CD14-positive monocyte (primary cell): ENCODE data around the gene SUCNR1. TPM values are rescaled to one million over a fixed set of nuclear protein-coding genes. Genes with fewer than 3 reads are reported as not detected.

Experiments used
- DNase-seq, 3 donors: peaks; one replicate each; pipeline ENCODE4 v3.0.0-alpha.2; 2011 to 2022
- H2AFZ ChIP-seq: 2 replicates; pipeline ENCODE4 v1.6.0; 2012; ENCODE audit warnings: mild to moderate bottlenecking, low read depth, low read length, inconsistent platforms; ENCODE audit not compliant: insufficient read depth, poor library complexity, severe bottlenecking
- H3K27ac ChIP-seq, 2 donors: 1 replicate in 1 of 2; 2 replicates in 1 of 2; pipeline ENCODE4 v1.5.1; 2012 to 2013; ENCODE audit warnings: low read length in 2 of 2, control low read depth in 1 of 2, inconsistent platforms in 1 of 2, low read depth in 1 of 2, mild to moderate bottlenecking in 1 of 2
- H3K27me3 ChIP-seq, 2 donors: one replicate each; pipeline versions ENCODE4 v1.6.0 to v1.6.1; 2011 to 2013; ENCODE audit warnings: low read length in 2 of 2; ENCODE audit not compliant: control insufficient read depth in 2 of 2, insufficient read depth in 2 of 2
- H3K36me3 ChIP-seq, 2 donors: replicated peaks in 1 of 2; 1 replicate in 1 of 2; 2 replicates in 1 of 2; pipeline versions ENCODE4 v1.5.1 to v1.6.1; 2012 to 2013; ENCODE audit warnings: low read length in 2 of 2, control low read depth in 1 of 2, inconsistent platforms in 1 of 2, mild to moderate bottlenecking in 1 of 2; ENCODE audit not compliant: insufficient read depth in 2 of 2, control insufficient read depth in 1 of 2
- H3K4me1 ChIP-seq, 2 donors: 1 replicate in 1 of 2; 2 replicates in 1 of 2; pipeline versions ENCODE4 v1.5.1 to v1.6.1; 2012 to 2013; ENCODE audit warnings: low read length in 2 of 2, control low read depth in 1 of 2, inconsistent platforms in 1 of 2, mild to moderate bottlenecking in 1 of 2, moderate library complexity in 1 of 2; ENCODE audit not compliant: insufficient read depth in 2 of 2, control insufficient read depth in 1 of 2
- H3K4me2 ChIP-seq: replicated peaks from 2 replicates; pipeline ENCODE3; 2012; ENCODE audit warnings: low read length, moderate library complexity, mild to moderate bottlenecking; ENCODE audit not compliant: poor library complexity, severe bottlenecking; ENCODE audit errors: extremely low read depth
- H3K4me3 ChIP-seq, 3 experiments: fragments of 200-600 bp in 1 of 3; sonication (generic) in 1 of 3; replicated peaks in 1 of 3; 1 replicate in 2 of 3; 2 replicates in 1 of 3; pipeline ENCODE4 v1.5.1; 2011 to 2013; ENCODE audit warnings: low read length in 3 of 3, mild to moderate bottlenecking in 3 of 3, control low read depth in 2 of 3, low read depth in 2 of 3, inconsistent platforms in 1 of 3, moderate library complexity in 1 of 3
- H3K79me2 ChIP-seq: 2 replicates; pipeline ENCODE4 v1.6.0; 2012; ENCODE audit warnings: mild to moderate bottlenecking, control low read depth, inconsistent platforms, low read length, moderate library complexity; ENCODE audit not compliant: insufficient read depth
- H3K9ac ChIP-seq: 2 replicates; pipeline ENCODE4 v1.6.0; 2017; ENCODE audit warnings: low read length, mild to moderate bottlenecking; ENCODE audit not compliant: insufficient read depth, poor library complexity, severe bottlenecking
- H3K9me3 ChIP-seq, 2 donors: replicated peaks in 1 of 2; 1 replicate in 1 of 2; 2 replicates in 1 of 2; pipeline versions ENCODE4 v1.5.1 to v1.6.1; 2012 to 2013; ENCODE audit warnings: low read length in 2 of 2, control low read depth in 1 of 2; ENCODE audit not compliant: control insufficient read depth in 1 of 2, insufficient read depth in 1 of 2
- H4K20me1 ChIP-seq: 2 replicates; pipeline ENCODE4 v1.6.0; 2012; ENCODE audit warnings: mild to moderate bottlenecking, low read length, control low read depth, moderate library complexity; ENCODE audit not compliant: insufficient read depth
- H3K27ac Mint-ChIP-seq, 7 donors: one replicate each; pipeline ENCODE4 v1.8.0; 2020; ENCODE audit warnings: mild to moderate bottlenecking in 7 of 7, mixed read lengths in 7 of 7, moderate library complexity in 6 of 7, inconsistent platforms in 2 of 7
- H3K27me3 Mint-ChIP-seq, 3 donors: one replicate each; pipeline ENCODE4 v1.8.0; 2021 to 2022; ENCODE audit warnings: low read depth in 3 of 3, mild to moderate bottlenecking in 3 of 3, mixed read lengths in 3 of 3, moderate library complexity in 3 of 3, inconsistent platforms in 1 of 3
- H3K36me3 Mint-ChIP-seq, 2 donors: one replicate each; pipeline ENCODE4 v1.8.0; 2020; ENCODE audit warnings: mixed read lengths in 2 of 2, inconsistent platforms in 1 of 2, mild to moderate bottlenecking in 1 of 2
- H3K4me1 Mint-ChIP-seq: one replicate; pipeline ENCODE4 v1.8.0; 2020; ENCODE audit warnings: mild to moderate bottlenecking, mixed read lengths
- H3K4me3 Mint-ChIP-seq, 2 donors: one replicate each; pipeline ENCODE4 v1.8.0; 2020; ENCODE audit warnings: mild to moderate bottlenecking in 2 of 2, mixed read lengths in 2 of 2, moderate library complexity in 1 of 2
- H3K9me3 Mint-ChIP-seq, 7 donors: one replicate each; pipeline ENCODE4 v1.8.0; 2020 to 2022; ENCODE audit warnings: mixed read lengths in 7 of 7, mild to moderate bottlenecking in 6 of 7, moderate library complexity in 6 of 7, inconsistent platforms in 2 of 7
- CTCF ChIP-seq: fragments of 200-600 bp; IDR thresholded peaks from one replicate; pipeline ENCODE4 v1.8.0; 2022; ENCODE audit warnings: antibody characterized with exemption, mild to moderate bottlenecking
- WGBS: methylation state at CpG from one replicate; pipeline ENCODE4 v1.1.5; 2013; ENCODE audit warnings: missing lambda C conversion rate; ENCODE audit not compliant: insufficient coverage; 5-methylcytosine and 5-hydroxymethylcytosine counted together
- intact Hi-C, 2 donors: fragments of 100-400 bp; cut with micrococcal nuclease; formaldehyde crosslinking; loops; one replicate each; pipeline versions ENCODE4 v1.15.0 to v1.15.1; 2023
- polyA plus RNA-seq, 3 donors: library from polyadenylated mRNA; depleted of rRNA in 1 of 3; unstranded in 2 of 3; stranded (reverse) in 1 of 3; fragments of 300-500 nt in 2 of 3; fragments of >200 nt in 1 of 3; fragmentation: Illumina TruSeq in 2 of 3; gene quantifications; 1 replicate in 2 of 3; 2 replicates in 1 of 3; pipeline ENCODE4 v1.2.3, GENCODE V29; 2012 to 2021

The SUCNR1 gene
- polyA plus RNA-seq, 3 donors = 0.09 to 0.28 (median 0.20) TPM

GRCh38 chr3:151906751-151907150 lies 33.3 kb downstream of the SUCNR1 start:
- no peak overlapping the region for H3K4me3 ChIP-seq
- H3K9ac ChIP-seq = no peak overlapping the region
- no peak overlapping the region for H3K27ac ChIP-seq
- peaks cover 7 to 9% of the 10 kb centered on the region in 2 donors for H3K4me1 ChIP-seq
- no peak for DNase-seq
- no peaks in the 10 kb centered on the region for H3K27me3 Mint-ChIP-seq
- no peaks in the 10 kb centered on the region for H3K79me2 ChIP-seq
- H3K27ac Mint-ChIP-seq = no peak overlapping the region
- no peaks in the 10 kb centered on the region for H3K36me3 ChIP-seq
- H3K9me3 Mint-ChIP-seq = peaks cover 0 to 5% (median 2%) of the 10 kb centered on the region in 7 donors
- TF ChIP-seq CTCF = no peak
- no peak overlapping the region for H3K4me2 ChIP-seq
- no CpG with 5 or more reads among the region's 2 CpGs for WGBS
- H3K4me3 Mint-ChIP-seq = no peak overlapping the region
- peaks cover 20% of the 10 kb centered on the region for H3K4me1 Mint-ChIP-seq
- no peaks in the 10 kb centered on the region for H3K27me3 ChIP-seq
- H3K36me3 Mint-ChIP-seq = no peaks in the 10 kb centered on the region
- intact Hi-C loops = no loop called here
- no peaks in the 10 kb centered on the region for H4K20me1 ChIP-seq
- H2AFZ ChIP-seq = no peak overlapping the region
- peaks cover 0 to 2% of the 10 kb centered on the region in 2 donors for H3K9me3 ChIP-seq

DNA sequence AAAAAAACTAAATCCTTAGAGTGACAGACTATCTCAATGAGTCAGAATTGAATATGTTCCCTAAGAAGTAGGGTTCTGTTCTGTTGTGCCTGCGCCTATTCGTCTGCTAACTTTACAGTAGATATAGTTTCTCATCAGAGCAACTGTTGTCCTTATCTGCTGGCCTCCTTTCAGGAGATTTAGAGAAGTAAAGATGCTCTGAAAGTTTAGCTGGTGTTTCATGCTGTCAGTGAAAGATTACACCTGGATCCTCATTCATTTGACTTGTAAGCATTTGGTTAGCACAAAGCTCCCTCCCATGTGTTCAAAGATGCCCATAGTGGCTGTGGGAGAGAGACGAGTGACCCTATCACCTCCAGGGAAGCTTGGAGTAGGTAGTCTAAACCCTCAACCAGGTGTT lies 35.0 kb downstream of the SUCNR1 start:
- Histone ChIP-seq H3K27me3 (no peaks in the 10 kb centered on the region), H3K9ac (no peak overlapping the region), H4K20me1 (no peaks in the 10 kb centered on the region), H3K79me2 (no peaks in the 10 kb centered on the region), H3K4me1 (peaks cover 3 to 5% of the 10 kb centered on the region in 2 donors), H3K4me3 (no peak overlapping the region), H2AFZ (no peak overlapping the region), H3K4me2 (no peak overlapping the region), H3K9me3 (peaks cover 0 to 4% of the 10 kb centered on the region in 2 donors), H3K36me3 (no peaks in the 10 kb centered on the region), H3K27ac (no peak overlapping the region)
- no CpG with 5 or more reads among the region's 3 CpGs for WGBS
- H3K9me3 Mint-ChIP-seq = peaks cover 2 to 11% (median 4%) of the 10 kb centered on the region in 7 donors
- no peak for DNase-seq
- H3K36me3 Mint-ChIP-seq = no peaks in the 10 kb centered on the region
- no peaks in the 10 kb centered on the region for H3K27me3 Mint-ChIP-seq
- no peak overlapping the region for H3K27ac Mint-ChIP-seq
- H3K4me3 Mint-ChIP-seq = no peak overlapping the region
- intact Hi-C loops = no loop called here
- H3K4me1 Mint-ChIP-seq = peaks cover 12% of the 10 kb centered on the region
- no peak for TF ChIP-seq CTCF
